ENCODE measurements around the gene PCDHGC5. TPM values are rescaled to one million over a fixed set of nuclear protein-coding genes. Genes with fewer than 3 reads are reported as not detected.
A peak's percentile ranks its signal among the peaks of the same experiment; 100 is the strongest.

The PCDHGC5 gene
- total RNA-seq, 1 donor from 2014 or later = 0.06 TPM

- DNase-seq (ENCODE audit: low read depth) = no peak
- TF ChIP-seq CTCF (conservative IDR thresholded peaks at IDR 0.05; ENCODE audit: low read depth, low read length) = no peak
Measured at GRCh38 chr5:141516672-141517025, 27.8 kb downstream of the PCDHGC5 start.

GRCh38 chr5:141517312-141517711, 28.4 kb downstream of the PCDHGC5 start:
- no peak for TF ChIP-seq CTCF (conservative IDR thresholded peaks at IDR 0.05; ENCODE audit: low read depth, low read length)
- H3K4me3 ChIP-seq (ENCODE audit: low read depth, low read length) = no peak overlapping the region
- DNase-seq (ENCODE audit: low read depth) = no peak

More at GRCh38 chr5:141516672-141517025, 27.8 kb downstream of the PCDHGC5 start:
- no peak overlapping the region for H3K4me3 ChIP-seq (ENCODE audit: low read depth, low read length)

GRCh38 chr5:141517880-141518617, 29.2 kb downstream of the PCDHGC5 start:
- no peak for DNase-seq (ENCODE audit: low read depth)
- TF ChIP-seq CTCF (conservative IDR thresholded peaks at IDR 0.05; ENCODE audit: low read depth, low read length) = no peak
- no peak overlapping the region for H3K4me3 ChIP-seq (ENCODE audit: low read depth, low read length)

- TF ChIP-seq CTCF (conservative IDR thresholded peaks at IDR 0.05; ENCODE audit: low read depth, low read length) = no peak
- H3K4me3 ChIP-seq (ENCODE audit: low read depth, low read length) = no peak overlapping the region
- DNase-seq (ENCODE audit: low read depth) = no peak
Measured at GRCh38 chr5:141518618-141519015, 29.7 kb downstream of the PCDHGC5 start.

GRCh38 chr5:141519605-141520565, 31.0 kb downstream of the PCDHGC5 start:
- H3K4me3 ChIP-seq (ENCODE audit: low read depth, low read length) = no peak overlapping the region
- TF ChIP-seq CTCF (conservative IDR thresholded peaks at IDR 0.05; ENCODE audit: low read depth, low read length) = no peak
- no peak for DNase-seq (ENCODE audit: low read depth)

- no peak overlapping the region for H3K4me3 ChIP-seq (ENCODE audit: low read depth, low read length)
- no peak for TF ChIP-seq CTCF (conservative IDR thresholded peaks at IDR 0.05; ENCODE audit: low read depth, low read length)
Measured at GRCh38 chr5:141521244-141521781, 32.4 kb downstream of the PCDHGC5 start.

More at GRCh38 chr5:141521244-141521781, 32.4 kb downstream of the PCDHGC5 start:
- peak; percentile 98 for DNase-seq (ENCODE audit: low read depth)
